ENCODE data around the gene DOCK9.

DNA sequence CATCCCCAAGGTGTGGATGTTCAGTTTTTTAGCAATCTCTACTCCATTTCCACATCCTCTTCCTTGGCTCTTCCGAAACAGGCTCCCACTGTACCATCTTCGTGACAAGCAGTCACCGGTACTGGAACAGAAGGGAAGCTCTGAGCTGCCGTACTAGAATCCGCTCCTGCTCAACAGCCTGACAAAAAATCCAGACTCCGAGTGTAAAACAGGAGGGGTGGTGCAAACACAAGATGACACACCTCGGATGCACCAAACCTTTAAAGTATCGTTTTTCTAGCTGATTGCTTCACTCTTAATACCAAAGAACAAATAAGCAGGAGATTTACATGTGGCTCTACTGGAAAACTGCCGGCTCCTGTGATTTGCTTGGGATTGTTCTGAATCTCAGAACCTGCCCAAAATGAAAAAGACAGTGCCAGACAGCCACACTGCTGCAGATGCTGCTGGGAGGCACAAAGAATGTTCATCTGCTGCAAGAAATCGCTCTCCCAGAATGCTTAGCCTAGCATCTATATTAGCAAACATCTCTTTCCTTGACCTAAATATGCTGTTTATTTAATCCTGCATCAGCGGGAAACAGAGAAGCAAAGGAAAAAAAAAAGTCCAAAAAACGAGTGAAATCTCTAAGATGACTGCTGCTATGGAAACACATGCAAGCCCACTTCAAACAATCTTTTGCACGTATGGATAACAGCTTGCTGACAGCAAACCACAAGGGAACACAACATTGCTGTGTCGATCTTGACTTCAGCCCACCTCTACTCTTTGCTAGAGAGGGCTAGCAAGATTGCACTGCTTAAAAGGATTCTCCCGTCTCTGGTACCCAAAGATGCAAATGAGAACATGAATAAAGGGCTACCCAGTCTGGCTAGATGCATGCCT is 38.0 kb upstream of the DOCK9 start:
- TF ChIP-seq, protein P1, sequence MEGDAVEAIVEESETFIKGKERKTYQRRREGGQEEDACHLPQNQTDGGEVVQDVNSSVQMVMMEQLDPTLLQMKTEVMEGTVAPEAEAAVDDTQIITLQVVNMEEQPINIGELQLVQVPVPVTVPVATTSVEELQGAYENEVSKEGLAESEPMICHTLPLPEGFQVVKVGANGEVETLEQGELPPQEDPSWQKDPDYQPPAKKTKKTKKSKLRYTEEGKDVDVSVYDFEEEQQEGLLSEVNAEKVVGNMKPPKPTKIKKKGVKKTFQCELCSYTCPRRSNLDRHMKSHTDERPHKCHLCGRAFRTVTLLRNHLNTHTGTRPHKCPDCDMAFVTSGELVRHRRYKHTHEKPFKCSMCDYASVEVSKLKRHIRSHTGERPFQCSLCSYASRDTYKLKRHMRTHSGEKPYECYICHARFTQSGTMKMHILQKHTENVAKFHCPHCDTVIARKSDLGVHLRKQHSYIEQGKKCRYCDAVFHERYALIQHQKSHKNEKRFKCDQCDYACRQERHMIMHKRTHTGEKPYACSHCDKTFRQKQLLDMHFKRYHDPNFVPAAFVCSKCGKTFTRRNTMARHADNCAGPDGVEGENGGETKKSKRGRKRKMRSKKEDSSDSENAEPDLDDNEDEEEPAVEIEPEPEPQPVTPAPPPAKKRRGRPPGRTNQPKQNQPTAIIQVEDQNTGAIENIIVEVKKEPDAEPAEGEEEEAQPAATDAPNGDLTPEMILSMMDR (IDR thresholded peaks at IDR 0.05): no peak
- no peak for TF ChIP-seq POLR2A (IDR thresholded peaks at IDR 0.05; ENCODE audit: low read depth)

Data from esophagus muscularis mucosa (tissue), 3 donors.